ENCODE data around the gene FBXL19.

DNA sequence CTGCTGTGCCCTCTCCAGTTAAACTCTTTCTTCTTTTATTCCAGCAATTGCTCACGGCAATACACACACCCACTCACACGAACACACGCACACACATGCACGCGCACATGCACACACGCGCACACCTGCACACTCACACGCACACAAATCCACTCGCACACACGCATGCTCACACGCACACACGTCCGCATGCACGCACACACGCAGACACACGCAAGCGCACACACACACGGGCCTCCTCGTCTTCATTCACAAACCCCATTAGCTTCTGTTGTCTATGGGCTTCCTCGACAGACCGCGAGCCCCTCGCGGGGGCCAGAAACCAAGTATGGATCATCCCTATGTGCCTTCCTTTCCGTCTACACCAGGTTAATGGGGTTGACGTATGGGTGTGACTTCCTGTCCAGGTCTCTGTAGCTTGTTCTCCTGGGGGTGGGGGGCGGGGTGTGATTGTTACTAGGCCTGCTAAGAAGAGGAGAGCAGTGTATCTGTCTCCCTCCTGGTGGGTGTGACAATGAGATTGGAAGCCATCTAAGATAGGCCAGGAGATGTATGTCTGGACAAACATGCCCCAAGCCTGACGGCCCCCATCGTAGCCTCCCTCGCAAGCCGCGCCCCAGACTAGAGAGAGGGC lies 27.6 kb upstream of the FBXL19 start:
- TF ChIP-seq, protein P1, sequence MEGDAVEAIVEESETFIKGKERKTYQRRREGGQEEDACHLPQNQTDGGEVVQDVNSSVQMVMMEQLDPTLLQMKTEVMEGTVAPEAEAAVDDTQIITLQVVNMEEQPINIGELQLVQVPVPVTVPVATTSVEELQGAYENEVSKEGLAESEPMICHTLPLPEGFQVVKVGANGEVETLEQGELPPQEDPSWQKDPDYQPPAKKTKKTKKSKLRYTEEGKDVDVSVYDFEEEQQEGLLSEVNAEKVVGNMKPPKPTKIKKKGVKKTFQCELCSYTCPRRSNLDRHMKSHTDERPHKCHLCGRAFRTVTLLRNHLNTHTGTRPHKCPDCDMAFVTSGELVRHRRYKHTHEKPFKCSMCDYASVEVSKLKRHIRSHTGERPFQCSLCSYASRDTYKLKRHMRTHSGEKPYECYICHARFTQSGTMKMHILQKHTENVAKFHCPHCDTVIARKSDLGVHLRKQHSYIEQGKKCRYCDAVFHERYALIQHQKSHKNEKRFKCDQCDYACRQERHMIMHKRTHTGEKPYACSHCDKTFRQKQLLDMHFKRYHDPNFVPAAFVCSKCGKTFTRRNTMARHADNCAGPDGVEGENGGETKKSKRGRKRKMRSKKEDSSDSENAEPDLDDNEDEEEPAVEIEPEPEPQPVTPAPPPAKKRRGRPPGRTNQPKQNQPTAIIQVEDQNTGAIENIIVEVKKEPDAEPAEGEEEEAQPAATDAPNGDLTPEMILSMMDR (conservative IDR thresholded peaks at IDR 0.05), result no peak
- TF ChIP-seq ZFX (IDR thresholded peaks at IDR 0.05), result no peak
